ENCODE data around the gene ADCY9. TPM values are rescaled to one million over a fixed set of nuclear protein-coding genes. Genes with fewer than 3 reads are reported as not detected.
"Not testable (repeated sequence)": the region's sequence is repeated elsewhere in the genome, so short reads cannot be mapped to it uniquely, and the experiment has no call there.

ADCY9 gene
- total RNA-seq, 2 donors from 2014 or later, result 1.2 to 3.3 TPM

GRCh38 chr16:3935921-3936320 lies 180.3 kb downstream of the ADCY9 start:
- H3K4me1 Mint-ChIP-seq, result peaks cover 6% of the 10 kb centered on the region
- TF ChIP-seq CTCF (conservative IDR thresholded peaks at IDR 0.05), result no peak
- Histone ChIP-seq H3K4me1 (ENCODE audit: control insufficient read depth, insufficient read depth, low read length) (no peaks in the 10 kb centered on the region), H3K27me3 (ENCODE audit: control insufficient read depth, insufficient read depth, low read length, poor library complexity, severe bottlenecking) (no peaks in the 10 kb centered on the region), H3K36me3 (ENCODE audit: control insufficient read depth, insufficient read depth, low read length) (no peaks in the 10 kb centered on the region), H3K4me3 (ENCODE audit: low read length) (no peak overlapping the region), H3K27ac (ENCODE audit: low read depth, low read length) (no peak overlapping the region), H3K9me3 (ENCODE audit: control insufficient read depth, low read length) (no peaks in the 10 kb centered on the region), H3K9ac (ENCODE audit: extremely low read depth, low read length, poor library complexity, severe bottlenecking) (no peak overlapping the region)
- no peaks in the 10 kb centered on the region for H3K36me3 Mint-ChIP-seq (ENCODE audit: low read depth)
- DNase-seq, result peak; percentile 29
- H3K27me3 Mint-ChIP-seq (ENCODE audit: insufficient read depth), result peaks cover 2% of the 10 kb centered on the region
- WGBS, 2 experiments (ENCODE audit: insufficient coverage in 1 of 2, insufficient read length in 1 of 2), result 90% methylated on average over 2 to 4 of the region's 4 CpGs
- no peak overlapping the region for H3K4me3 Mint-ChIP-seq
- H3K27ac Mint-ChIP-seq, result no peak overlapping the region
- H3K9me3 Mint-ChIP-seq, result no peaks in the 10 kb centered on the region

- Histone ChIP-seq H3K9me3 (ENCODE audit: control insufficient read depth, low read length) (no peaks in the 10 kb centered on the region), H3K4me1 (ENCODE audit: control insufficient read depth, insufficient read depth, low read length) (no peaks in the 10 kb centered on the region), H3K4me3 (ENCODE audit: low read length) (no peak overlapping the region), H3K27ac (ENCODE audit: low read depth, low read length) (no peak overlapping the region), H3K9ac (ENCODE audit: extremely low read depth, low read length, poor library complexity, severe bottlenecking) (no peak overlapping the region), H3K36me3 (ENCODE audit: control insufficient read depth, insufficient read depth, low read length) (no peaks in the 10 kb centered on the region), H3K27me3 (ENCODE audit: control insufficient read depth, insufficient read depth, low read length, poor library complexity, severe bottlenecking) (no peaks in the 10 kb centered on the region)
- no peak for TF ChIP-seq CTCF (conservative IDR thresholded peaks at IDR 0.05)
- no peaks in the 10 kb centered on the region for H3K36me3 Mint-ChIP-seq (ENCODE audit: low read depth)
- WGBS, 2 experiments (ENCODE audit: insufficient coverage in 1 of 2, insufficient read length in 1 of 2), result 89 to 92% methylated on average over 12 to 13 of the region's 13 CpGs
- H3K4me3 Mint-ChIP-seq, result no peak overlapping the region
- H3K27ac Mint-ChIP-seq, result peak overlapping the region; percentile 1
- H3K9me3 Mint-ChIP-seq, result no peaks in the 10 kb centered on the region
- peaks cover 6% of the 10 kb centered on the region for H3K4me1 Mint-ChIP-seq
- H3K27me3 Mint-ChIP-seq (ENCODE audit: insufficient read depth), result peaks cover 2% of the 10 kb centered on the region
- peak; percentile 44 for DNase-seq
These were observed 181.6 kb downstream of the ADCY9 start for GRCh38 chr16:3934491-3935181.

GRCh38 chr16:3927147-3927546 lies 189.1 kb downstream of the ADCY9 start:
- WGBS, 2 experiments (ENCODE audit: insufficient coverage in 1 of 2, insufficient read length in 1 of 2), result 100% methylated on average over 2 of the region's 2 CpGs; no CpG with 5 or more reads in 1 of the 2 experiments
- H3K9me3 Mint-ChIP-seq; H3K9me3 ChIP-seq (ENCODE audit: control insufficient read depth, low read length); H3K36me3 ChIP-seq (ENCODE audit: control insufficient read depth, insufficient read depth, low read length); H3K27me3 Mint-ChIP-seq (ENCODE audit: insufficient read depth); H3K4me1 Mint-ChIP-seq; H3K4me1 ChIP-seq (ENCODE audit: control insufficient read depth, insufficient read depth, low read length); H3K27ac Mint-ChIP-seq; H3K4me3 Mint-ChIP-seq; H3K9ac ChIP-seq (ENCODE audit: extremely low read depth, low read length, poor library complexity, severe bottlenecking); H3K27me3 ChIP-seq (ENCODE audit: control insufficient read depth, insufficient read depth, low read length, poor library complexity, severe bottlenecking); H3K27ac ChIP-seq (ENCODE audit: low read depth, low read length); H3K36me3 Mint-ChIP-seq (ENCODE audit: low read depth); DNase-seq; H3K4me3 ChIP-seq (ENCODE audit: low read length): not testable (repeated sequence)

GRCh38 chr16:3924763-3925162 lies 191.5 kb downstream of the ADCY9 start:
- Mint-ChIP-seq H3K36me3 (ENCODE audit: low read depth) (no peaks in the 10 kb centered on the region), H3K27me3 (ENCODE audit: insufficient read depth) (peaks cover 7% of the 10 kb centered on the region), H3K27ac (no peak overlapping the region), H3K9me3 (peaks cover 4% of the 10 kb centered on the region), H3K4me1 (no peaks in the 10 kb centered on the region), H3K4me3 (no peak overlapping the region)
- Histone ChIP-seq H3K4me1 (ENCODE audit: control insufficient read depth, insufficient read depth, low read length) (no peaks in the 10 kb centered on the region), H3K36me3 (ENCODE audit: control insufficient read depth, insufficient read depth, low read length) (no peaks in the 10 kb centered on the region), H3K9ac (ENCODE audit: extremely low read depth, low read length, poor library complexity, severe bottlenecking) (no peak overlapping the region), H3K9me3 (ENCODE audit: control insufficient read depth, low read length) (no peaks in the 10 kb centered on the region), H3K4me3 (ENCODE audit: low read length) (no peak overlapping the region), H3K27ac (ENCODE audit: low read depth, low read length) (no peak overlapping the region), H3K27me3 (ENCODE audit: control insufficient read depth, insufficient read depth, low read length, poor library complexity, severe bottlenecking) (no peaks in the 10 kb centered on the region)
- TF ChIP-seq CTCF (conservative IDR thresholded peaks at IDR 0.05), result no peak
- no peak for DNase-seq

Data from endodermal cell (in vitro differentiated cells).